MV-4-11 (cell line): ENCODE measurements around the gene TBX10.
A peak's percentile ranks its signal among the peaks of the same experiment; 100 is the strongest.
"Not testable (repeated sequence)": the region's sequence is repeated elsewhere in the genome, so short reads cannot be mapped to it uniquely, and the experiment has no call there.

Experiments
- DNase-seq: peaks from one replicate; lab custom pipeline; 2025; lab: John Stamatoyannopoulos, UW

TBX10 gene

DNA sequence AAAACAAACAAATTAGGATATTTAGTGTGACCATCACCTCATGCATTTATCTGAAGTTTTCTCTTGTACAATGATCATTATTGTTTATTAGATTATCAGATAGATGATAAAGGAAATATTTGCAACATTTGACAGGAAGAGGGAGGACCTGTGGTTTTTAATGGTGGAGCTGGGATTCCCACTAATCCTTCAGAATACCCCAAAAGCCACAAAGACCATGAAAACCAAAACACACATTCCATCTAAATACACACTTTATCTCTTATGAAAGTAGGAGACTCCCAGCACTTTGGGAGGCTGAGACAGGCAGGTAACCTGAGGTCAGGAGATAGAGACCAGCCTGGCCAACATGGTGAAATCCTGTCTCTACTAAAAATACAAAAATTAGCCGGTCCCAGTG, 40.4 kb downstream of the TBX10 start:
- DNase-seq, result no peak

DNA sequence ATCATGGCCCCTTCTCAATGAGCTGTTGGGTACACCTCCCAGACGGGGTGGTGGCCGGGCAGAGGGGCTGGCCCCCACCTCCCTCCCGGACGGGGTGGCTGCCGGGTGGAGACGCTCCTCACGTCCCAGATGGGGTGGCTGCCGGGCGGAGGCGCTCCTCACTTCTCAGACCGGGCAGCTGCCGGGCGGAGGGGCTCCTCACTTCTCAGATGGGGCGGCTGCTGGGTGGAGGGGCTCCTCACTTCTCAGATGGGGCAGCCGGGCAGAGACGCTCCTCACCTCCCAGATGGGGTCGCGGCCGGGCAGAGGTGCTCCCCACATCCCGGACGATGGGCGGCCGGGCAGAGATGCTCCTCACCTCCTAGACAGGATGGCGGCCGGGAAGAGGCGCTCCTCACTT, 41.6 kb downstream of the TBX10 start:
- not testable (repeated sequence) for DNase-seq

DNA sequence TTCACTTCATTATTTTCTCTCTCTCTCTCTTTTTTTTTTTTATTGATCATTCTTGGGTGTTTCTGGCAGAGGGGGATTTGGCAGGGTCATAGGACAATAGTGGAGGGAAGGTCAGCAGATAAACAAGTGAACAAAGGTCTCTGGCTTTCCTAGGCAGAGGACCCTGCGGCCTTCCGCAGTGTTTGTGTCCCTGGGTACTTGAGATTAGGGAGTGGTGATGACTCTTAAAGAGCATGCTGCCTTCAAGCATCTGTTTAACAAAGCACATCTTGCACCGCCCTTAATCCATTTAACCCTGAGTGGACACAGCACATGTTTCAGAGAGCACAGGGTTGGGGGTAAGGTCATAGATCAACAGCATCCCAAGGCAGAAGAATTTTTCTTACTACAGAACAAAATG, 42.1 kb downstream of the TBX10 start:
- not testable (repeated sequence) for DNase-seq

DNA sequence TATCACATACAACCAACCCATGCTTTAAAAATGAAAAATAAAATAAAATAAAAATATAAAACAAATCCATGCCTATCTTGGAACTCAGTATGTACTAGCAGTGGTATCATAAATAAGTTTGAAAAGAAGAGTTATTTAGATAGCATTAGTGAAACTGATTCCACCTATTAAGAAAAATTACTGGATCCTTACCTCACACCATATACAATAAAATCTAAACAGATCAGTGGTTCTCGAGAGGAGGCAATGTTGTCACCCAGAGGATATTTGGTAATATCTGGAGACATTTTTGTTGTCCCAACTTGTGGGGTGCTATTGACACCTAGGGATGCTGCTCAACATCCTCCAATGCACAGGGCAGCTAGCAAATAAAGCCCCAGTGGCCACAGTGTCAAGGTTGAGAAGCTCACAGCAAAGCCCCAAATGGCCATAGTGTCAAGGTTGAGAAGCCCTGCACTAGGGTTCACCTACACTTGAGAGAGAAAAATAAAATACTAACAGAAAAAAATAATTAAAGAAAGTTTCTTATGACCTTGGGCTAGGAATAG, 42.7 kb downstream of the TBX10 start:
- no peak for DNase-seq

DNA sequence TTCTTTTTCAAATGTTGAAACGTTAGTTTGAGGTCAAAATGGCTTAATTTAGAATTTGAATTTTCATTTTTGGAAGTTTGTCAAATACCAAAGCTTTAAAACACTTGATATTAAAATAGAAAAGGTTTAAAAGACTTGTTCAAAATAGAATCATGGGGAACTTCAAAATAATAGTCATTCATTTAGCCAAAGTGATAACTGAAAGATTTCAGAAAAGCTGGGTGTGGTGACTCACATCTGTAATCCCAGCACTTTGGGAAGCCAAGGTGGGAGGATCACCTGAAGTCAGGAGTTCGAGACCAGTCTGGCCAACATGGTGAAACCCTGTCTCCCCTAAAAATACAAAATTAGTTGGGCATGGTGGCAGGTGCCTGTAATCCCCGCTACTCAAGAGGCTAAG, 45.1 kb downstream of the TBX10 start:
- DNase-seq, result no peak

DNA sequence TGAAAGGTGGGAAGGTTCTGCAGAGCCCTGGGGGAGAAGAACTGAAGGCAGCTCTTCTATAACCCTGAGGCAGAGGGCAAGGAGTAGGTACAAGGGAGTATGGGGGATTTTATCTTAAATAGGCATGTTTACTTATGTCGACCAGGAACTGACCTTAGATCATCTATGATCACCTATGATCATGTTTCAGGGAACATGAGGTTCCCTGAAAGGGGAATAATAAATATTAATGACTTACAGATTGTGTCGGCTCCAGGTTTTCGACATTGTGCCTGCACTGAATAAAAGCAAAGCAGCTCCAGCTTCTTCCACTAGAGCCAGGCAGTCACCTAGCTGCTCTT, 46.0 kb downstream of the TBX10 start:
- no peak for DNase-seq

DNA sequence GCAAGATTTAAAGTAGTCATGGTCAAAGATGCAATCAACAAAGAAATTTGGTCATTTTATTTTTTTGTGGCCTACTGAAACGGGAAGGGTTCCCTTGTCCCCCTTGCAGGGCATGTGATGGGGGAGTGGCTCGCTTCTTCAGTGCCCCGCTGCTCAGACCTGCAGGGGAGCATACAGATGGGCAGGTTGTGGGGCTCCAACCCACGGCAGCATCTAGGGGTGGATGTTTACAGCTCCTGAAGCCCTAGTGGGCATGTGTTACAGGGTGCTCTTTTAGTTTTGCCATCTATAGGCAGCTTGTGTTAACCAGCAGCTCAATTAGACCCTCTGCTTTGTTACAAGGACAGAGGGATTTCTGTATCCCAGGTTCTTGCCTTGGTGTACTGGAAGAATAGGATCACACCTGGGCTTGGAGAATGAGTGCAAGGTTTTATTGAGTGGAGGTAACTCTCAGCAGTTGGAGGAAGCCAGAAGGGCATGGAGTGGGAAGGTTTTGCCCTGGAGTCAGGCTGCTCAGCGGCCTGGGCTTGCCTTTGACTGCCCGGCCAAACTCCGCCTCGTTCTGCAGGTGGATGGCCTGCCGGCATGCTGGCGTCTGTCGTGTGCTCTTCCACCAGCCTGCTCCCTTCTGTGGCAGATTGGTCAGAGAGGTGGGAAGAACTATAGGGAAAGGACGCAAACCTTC, 46.5 kb downstream of the TBX10 start:
- DNase-seq, result no peak

DNA sequence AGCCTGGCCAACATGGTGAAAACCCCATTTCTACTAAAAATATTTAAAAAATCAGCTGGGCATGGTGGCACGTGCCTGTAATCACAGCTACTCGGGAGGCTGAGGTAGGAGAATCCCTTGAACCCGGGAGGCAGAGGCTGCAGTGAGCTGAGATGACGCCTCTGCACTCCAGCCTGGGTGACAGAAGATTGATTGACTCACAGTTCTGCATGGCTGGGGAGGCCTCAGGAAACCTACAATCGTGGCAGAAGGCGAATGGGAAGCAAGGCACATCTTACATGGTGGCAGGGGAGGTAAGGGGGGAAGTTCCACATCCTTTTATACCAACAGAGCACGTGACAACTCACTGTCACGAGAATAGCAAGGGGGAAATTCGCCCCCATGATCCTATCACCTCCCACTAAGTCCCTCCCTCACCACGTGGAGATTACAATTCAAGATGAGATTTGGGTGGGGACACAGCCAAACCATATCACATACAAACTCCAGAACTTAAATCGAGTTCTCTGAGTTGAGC, 50.6 kb downstream of the TBX10 start:
- not testable (repeated sequence) for DNase-seq

DNA sequence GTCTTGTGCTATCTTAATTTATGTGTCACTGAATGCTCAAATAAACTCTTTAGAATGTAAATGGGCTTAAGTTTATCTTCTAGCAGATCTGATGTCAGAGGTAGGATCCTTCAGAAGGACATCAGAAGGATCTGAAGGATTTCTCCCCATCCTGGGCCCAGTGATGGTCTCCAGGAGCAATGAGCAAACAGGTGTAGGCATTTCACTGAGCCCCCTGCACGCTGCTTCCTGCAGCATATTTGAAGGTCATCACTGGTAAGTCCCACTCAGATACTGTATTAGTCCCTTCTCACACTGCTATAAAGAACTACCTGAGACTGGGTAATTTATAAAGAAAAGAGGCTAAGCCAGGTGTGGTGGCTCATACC, 51.4 kb downstream of the TBX10 start:
- DNase-seq, result no peak

DNA sequence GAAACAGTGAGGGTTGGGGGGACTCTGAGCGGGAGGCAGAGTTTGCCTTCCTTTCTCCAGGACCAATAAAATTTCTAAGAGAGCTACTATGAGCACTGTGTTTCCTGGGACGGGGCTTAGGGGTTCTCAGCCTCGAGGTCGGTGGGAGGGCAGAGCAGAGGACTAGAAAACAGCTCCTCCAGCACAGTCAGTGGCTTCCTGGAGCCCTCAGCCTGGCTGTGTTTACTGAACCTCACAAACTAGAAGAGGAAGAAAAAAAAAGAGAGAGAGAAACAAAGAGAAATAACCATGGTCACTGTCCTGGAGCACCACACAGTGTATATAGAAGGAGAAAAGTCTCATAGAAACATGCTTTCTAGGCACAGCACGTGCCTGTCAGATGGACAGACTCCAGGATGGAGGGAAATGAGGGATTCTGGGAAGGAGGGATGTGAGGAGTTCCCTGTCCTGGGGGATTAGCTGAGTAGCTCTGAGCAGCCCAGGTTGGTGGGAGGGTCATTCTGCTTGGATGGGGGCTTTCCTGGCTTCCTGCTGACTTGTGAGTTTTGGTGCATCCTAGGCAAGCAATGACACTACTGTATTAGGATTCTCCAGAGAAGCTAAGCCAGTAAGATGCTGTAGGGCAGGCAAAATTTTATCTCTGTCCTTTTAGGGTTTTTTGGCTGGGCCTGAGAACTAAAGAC, 52.9 kb downstream of the TBX10 start:
- peak; percentile 13 for DNase-seq

DNA sequence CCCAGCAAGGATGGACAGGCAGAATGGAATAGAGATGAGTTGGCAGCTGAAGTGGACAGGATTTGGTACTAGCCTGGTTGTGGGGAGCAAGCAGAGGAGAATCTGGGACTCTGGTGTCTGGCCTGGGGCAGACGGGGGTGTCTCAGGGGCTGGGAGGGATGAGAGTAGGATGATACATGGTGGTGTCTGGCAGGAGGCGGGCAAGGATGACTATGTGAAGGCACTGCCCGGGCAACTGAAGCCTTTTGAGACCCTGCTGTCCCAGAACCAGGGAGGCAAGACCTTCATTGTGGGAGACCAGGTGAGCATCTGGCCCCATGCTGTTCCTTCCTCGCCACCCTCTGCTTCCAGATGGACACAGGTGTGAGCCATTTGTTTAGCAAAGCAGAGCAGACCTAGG, 53.7 kb downstream of the TBX10 start:
- no peak for DNase-seq

DNA sequence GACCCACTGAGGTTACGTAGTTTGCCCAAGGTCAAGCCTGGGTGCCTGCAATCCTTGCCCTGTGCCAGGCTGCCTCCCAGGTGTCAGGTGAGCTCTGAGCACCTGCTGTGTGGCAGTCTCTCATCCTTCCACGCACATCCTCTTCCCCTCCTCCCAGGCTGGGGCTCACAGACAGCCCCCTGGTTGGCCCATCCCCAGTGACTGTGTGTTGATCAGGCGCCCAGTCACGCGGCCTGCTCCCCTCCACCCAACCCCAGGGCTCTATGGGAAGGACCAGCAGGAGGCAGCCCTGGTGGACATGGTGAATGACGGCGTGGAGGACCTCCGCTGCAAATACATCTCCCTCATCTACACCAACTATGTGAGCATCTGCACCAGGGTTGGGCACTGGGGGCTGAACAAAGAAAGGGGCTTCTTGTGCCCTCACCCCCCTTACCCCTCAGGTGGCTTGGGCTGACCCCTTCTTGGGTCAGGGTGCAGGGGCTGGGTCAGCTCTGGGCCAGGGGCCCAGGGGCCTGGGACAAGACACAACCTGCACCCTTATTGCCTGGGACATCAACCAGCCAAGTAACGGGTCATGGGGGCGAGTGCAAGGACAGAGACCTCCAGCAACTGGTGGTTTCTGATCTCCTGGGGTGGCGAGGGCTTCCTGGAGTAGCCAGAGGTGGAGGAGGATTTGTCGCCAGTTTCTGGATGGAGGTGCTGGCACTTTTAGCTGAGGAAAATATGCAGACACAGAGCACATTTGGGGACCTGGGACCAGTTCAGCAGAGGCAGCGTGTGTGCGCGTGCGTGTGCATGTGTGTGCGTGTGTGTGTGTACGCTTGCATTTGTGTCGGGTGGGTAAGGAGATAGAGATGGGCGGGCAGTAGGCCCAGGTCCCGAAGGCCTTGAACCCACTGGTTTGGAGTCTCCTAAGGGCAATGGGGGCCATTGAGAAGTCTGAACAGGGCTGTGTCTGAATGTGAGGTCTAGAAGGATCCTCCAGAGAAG, 54.4 kb downstream of the TBX10 start:
- DNase-seq, result no peak

DNA sequence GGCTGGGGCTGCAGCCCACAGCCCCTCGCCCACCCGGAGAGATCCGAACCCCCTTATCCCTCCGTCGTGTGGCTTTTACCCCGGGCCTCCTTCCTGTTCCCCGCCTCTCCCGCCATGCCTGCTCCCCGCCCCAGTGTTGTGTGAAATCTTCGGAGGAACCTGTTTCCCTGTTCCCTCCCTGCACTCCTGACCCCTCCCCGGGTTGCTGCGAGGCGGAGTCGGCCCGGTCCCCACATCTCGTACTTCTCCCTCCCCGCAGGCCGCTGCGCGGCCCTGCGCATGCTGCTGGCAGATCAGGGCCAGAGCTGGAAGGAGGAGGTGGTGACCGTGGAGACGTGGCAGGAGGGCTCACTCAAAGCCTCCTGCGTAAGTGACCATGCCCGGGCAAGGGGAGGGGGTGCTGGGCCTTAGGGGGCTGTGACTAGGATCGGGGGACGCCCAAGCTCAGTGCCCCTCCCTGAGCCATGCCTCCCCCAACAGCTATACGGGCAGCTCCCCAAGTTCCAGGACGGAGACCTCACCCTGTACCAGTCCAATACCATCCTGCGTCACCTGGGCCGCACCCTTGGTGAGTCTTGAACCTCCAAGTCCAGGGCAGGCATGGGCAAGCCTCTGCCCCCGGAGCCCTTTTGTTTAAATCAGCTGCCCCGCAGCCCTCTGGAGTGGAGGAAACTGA, 55.2 kb downstream of the TBX10 start:
- peak; percentile 62 for DNase-seq

DNA sequence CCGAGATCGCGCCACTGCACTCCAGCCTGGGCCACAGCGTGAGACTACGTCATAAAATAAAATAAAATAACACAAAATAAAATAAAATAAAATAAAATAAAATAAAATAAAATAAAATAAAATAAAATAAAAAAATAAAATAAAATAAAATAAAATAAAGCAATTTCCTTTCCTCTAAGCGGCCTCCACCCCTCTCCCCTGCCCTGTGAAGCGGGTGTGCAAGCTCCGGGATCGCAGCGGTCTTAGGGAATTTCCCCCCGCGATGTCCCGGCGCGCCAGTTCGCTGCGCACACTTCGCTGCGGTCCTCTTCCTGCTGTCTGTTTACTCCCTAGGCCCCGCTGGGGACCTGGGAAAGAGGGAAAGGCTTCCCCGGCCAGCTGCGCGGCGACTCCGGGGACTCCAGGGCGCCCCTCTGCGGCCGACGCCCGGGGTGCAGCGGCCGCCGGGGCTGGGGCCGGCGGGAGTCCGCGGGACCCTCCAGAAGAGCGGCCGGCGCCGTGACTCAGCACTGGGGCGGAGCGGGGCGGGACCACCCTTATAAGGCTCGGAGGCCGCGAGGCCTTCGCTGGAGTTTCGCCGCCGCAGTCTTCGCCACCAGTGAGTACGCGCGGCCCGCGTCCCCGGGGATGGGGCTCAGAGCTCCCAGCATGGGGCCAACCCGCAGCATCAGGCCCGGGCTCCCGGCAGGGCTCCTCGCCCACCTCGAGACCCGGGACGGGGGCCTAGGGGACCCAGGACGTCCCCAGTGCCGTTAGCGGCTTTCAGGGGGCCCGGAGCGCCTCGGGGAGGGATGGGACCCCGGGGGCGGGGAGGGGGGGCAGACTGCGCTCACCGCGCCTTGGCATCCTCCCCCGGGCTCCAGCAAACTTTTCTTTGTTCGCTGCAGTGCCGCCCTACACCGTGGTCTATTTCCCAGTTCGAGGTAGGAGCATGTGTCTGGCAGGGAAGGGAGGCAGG, 56.0 kb downstream of the TBX10 start, which contains the start of gene GSTP1:
Gene GSTP1, plus strand, starts transcription at position 566 of the 958 bp plus-strand sequence. Its CDS starts 32 bp downstream, at position 598.
- DNase-seq, result peak; percentile 82

DNA sequence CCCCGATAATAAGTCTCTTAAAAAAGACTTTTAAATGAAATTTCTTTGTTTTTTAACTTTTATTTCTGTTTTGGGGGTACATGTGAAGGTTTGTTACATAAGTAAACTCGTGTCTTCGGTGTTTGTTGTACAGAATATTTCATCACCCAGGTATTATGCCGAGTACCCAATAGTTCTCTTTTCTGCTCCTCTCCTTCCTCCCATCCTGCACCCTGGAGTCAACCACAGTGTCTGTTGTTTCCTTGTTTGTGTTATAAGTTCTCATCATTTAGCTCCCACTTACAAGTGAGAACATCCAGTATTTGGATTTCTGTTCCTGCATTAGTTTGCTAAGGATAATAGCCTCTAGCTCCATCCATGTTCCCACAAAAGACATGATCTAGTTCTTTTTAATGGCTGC, 57.6 kb downstream of the TBX10 start:
- no peak for DNase-seq

DNA sequence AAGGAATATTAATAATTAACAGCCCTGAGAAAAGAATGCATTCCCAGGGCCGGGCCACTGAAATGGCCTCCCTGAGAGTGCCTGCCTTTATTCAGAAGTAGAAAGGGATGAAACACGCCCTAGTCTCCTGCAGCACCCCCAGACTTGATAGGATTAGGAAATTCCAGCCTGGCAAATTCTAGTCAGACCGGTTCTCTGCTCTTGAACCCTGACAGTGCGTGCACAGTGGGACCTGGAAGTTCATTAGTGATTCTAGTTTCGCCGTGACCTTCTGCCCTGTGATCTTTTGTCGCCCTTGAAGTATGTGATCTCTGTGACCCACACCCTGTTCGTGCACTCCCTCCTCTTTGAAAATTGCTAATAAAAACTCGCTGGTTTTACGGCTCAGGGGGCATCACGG, 58.1 kb downstream of the TBX10 start:
- DNase-seq, result no peak
